CD4-positive, alpha-beta T cell (primary cell): Measurements from ENCODE around the gene CETP. TPM values are rescaled to one million over a fixed set of nuclear protein-coding genes. Genes with fewer than 3 reads are reported as not detected.

ENCODE experiments used
- ATAC-seq: fragments of 200-7000 bp; cut with Tn5 transposase; one replicate; pipeline ENCODE4 v1.10.0; 2022; ENCODE audit warnings: mild to moderate bottlenecking; ENCODE audit not compliant: poor library complexity
- CTCF ChIA-PET: fragments of 350-600 bp; sonication (Branson Sonifier 250); formaldehyde crosslinking; loops from one replicate; lab custom pipeline; 2021; ENCODE audit warnings: antibody characterized with exemption, inconsistent platforms; lab: Charles Lee
- POLR2A ChIA-PET: fragments of 350-600 bp; sonication (Branson Sonifier 250); formaldehyde crosslinking; loops from one replicate; lab custom pipeline; 2021; ENCODE audit warnings: antibody characterized with exemption, inconsistent platforms; lab: Charles Lee
- DNase-seq, 14 experiments: peaks; one replicate each; pipeline ENCODE4 v3.0.0-alpha.2; 2013 to 2020; ENCODE audit warnings: mixed read lengths in 2 of 14
- H3K27ac ChIP-seq, 2 donors: one replicate each; pipeline versions ENCODE4 v1.5.1 to v1.7.0; 2013; ENCODE audit warnings: low read length in 2 of 2, low read depth in 1 of 2, mild to moderate bottlenecking in 1 of 2
- H3K27me3 ChIP-seq, 2 experiments: 1 replicate in 1 of 2; 2 replicates in 1 of 2; pipeline versions ENCODE4 v1.6.1 to v1.7.0; 2013; ENCODE audit warnings: low read length in 2 of 2, control low read depth in 1 of 2, mild to moderate bottlenecking in 1 of 2, moderate library complexity in 1 of 2; ENCODE audit not compliant: insufficient read depth in 2 of 2, control insufficient read depth in 1 of 2
- H3K36me3 ChIP-seq: one replicate; pipeline ENCODE4 v1.6.1; 2013; ENCODE audit warnings: low read length, control low read depth; ENCODE audit not compliant: insufficient read depth
- H3K4me1 ChIP-seq: one replicate; pipeline ENCODE4 v1.6.1; 2013; ENCODE audit warnings: low read length, control low read depth; ENCODE audit not compliant: insufficient read depth
- H3K4me3 ChIP-seq: one replicate; pipeline ENCODE4 v1.5.1; 2013; ENCODE audit warnings: mild to moderate bottlenecking, low read length, moderate library complexity
- H3K9me3 ChIP-seq, 2 experiments: 1 replicate in 1 of 2; 2 replicates in 1 of 2; pipeline versions ENCODE4 v1.6.1 to v1.7.0; 2013; ENCODE audit warnings: low read length in 2 of 2, mild to moderate bottlenecking in 2 of 2, control low read depth in 1 of 2, moderate library complexity in 1 of 2; ENCODE audit not compliant: control insufficient read depth in 1 of 2, insufficient read depth in 1 of 2
- H3K27ac Mint-ChIP-seq: one replicate; pipeline ENCODE4 v1.8.0; 2020; ENCODE audit warnings: mixed read lengths
- H3K27me3 Mint-ChIP-seq: one replicate; pipeline ENCODE4 v1.8.0; 2021; ENCODE audit warnings: mixed read lengths
- H3K36me3 Mint-ChIP-seq: one replicate; pipeline ENCODE4 v1.8.0; 2021; ENCODE audit warnings: low read depth, mixed read lengths
- H3K4me1 Mint-ChIP-seq: one replicate; pipeline ENCODE4 v1.8.0; 2021; ENCODE audit warnings: low read depth, mixed read lengths
- H3K4me3 Mint-ChIP-seq: one replicate; pipeline ENCODE4 v1.8.0; 2020; ENCODE audit warnings: mild to moderate bottlenecking, mixed read lengths
- H3K9me3 Mint-ChIP-seq: one replicate; pipeline ENCODE4 v1.8.0; 2020; ENCODE audit warnings: mixed read lengths
- intact Hi-C, 2 experiments: fragments of 100-400 bp; cut with DNase I in 1 of 2; cut with micrococcal nuclease in 1 of 2; formaldehyde crosslinking; loops; one replicate each; pipeline versions ENCODE4 v1.15.1 to v1.9.0; 2023 to 2025; cut with DNase I, micrococcal nuclease
- total RNA-seq, 174 experiments: library from RNA in 2 of 174; stranded (reverse) in 2 of 174; gene quantifications; one replicate each; pipeline ENCODE4 v1.2.3 and lab custom pipeline; 2021 to 2026
- TF ChIP-seq, protein P1 (sequence below): fragments of 200-600 bp; IDR thresholded peaks from one replicate; pipeline ENCODE4 v1.8.0; 2022; ENCODE audit warnings: antibody characterized with exemption, mild to moderate bottlenecking

The CETP gene
- total RNA-seq, 2 experiments from 2014 or later: not detected

DNA sequence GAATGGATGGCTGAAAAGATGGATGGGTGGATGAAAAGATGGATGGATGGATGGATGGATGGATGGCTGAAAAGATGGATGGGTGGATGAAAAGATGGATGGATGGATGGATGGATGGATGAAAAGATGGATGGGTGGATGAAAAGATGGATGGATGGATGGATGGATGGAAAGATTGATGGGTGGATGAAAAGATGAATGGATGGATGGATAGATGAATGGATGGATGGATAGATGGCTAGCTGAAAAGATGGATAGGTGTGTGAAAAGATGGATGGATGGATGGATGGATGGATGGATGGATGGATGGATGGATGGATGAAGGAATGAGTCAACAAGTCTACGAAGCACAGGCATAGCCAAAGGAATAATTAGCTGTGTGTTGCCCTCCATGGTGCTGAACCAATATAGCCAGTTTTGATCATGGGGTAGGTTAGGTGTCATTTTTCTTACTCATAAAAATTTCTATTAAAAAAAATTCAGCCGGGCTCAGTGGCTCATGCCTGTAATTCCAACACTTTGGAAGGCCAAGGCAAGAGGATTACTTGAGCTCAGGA is 68.7 kb downstream of the CETP start:
- ChIA-PET CTCF (interaction anchor here (0.9 to 3.1 kb wide), 2 partner anchors 20 to 67 kb away, joined by 3 to 7 read pairs; no protein-coding TSS in a partner anchor), POLR2A (interaction anchor here (0.8 to 1.2 kb wide), 3 partner anchors 11 to 41 kb away, joined by 4 to 7 read pairs (median 4); partner anchors contain the start of gene NLRC5)
- H3K9me3 Mint-ChIP-seq: no peaks in the 10 kb centered on the region
- Histone ChIP-seq H3K4me3 (no peak overlapping the region), H3K27ac (no peak overlapping the region), H3K36me3 (peaks cover 97% of the 10 kb centered on the region), H3K9me3 (no peaks in the 10 kb centered on the region), H3K27me3 (no peaks in the 10 kb centered on the region), H3K4me1 (peaks cover 81% of the 10 kb centered on the region)
- intact Hi-C loops: no loop called here
- peaks cover 76% of the 10 kb centered on the region for H3K4me1 Mint-ChIP-seq
- DNase-seq (no peak), ATAC-seq (no peak)
- peak overlapping the region; percentile 56 for H3K27ac Mint-ChIP-seq
- peaks cover 95% of the 10 kb centered on the region for H3K36me3 Mint-ChIP-seq
- H3K4me3 Mint-ChIP-seq: no peak overlapping the region
- TF ChIP-seq, protein P1, sequence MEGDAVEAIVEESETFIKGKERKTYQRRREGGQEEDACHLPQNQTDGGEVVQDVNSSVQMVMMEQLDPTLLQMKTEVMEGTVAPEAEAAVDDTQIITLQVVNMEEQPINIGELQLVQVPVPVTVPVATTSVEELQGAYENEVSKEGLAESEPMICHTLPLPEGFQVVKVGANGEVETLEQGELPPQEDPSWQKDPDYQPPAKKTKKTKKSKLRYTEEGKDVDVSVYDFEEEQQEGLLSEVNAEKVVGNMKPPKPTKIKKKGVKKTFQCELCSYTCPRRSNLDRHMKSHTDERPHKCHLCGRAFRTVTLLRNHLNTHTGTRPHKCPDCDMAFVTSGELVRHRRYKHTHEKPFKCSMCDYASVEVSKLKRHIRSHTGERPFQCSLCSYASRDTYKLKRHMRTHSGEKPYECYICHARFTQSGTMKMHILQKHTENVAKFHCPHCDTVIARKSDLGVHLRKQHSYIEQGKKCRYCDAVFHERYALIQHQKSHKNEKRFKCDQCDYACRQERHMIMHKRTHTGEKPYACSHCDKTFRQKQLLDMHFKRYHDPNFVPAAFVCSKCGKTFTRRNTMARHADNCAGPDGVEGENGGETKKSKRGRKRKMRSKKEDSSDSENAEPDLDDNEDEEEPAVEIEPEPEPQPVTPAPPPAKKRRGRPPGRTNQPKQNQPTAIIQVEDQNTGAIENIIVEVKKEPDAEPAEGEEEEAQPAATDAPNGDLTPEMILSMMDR: no peak
- H3K27me3 Mint-ChIP-seq: no peaks in the 10 kb centered on the region

DNA sequence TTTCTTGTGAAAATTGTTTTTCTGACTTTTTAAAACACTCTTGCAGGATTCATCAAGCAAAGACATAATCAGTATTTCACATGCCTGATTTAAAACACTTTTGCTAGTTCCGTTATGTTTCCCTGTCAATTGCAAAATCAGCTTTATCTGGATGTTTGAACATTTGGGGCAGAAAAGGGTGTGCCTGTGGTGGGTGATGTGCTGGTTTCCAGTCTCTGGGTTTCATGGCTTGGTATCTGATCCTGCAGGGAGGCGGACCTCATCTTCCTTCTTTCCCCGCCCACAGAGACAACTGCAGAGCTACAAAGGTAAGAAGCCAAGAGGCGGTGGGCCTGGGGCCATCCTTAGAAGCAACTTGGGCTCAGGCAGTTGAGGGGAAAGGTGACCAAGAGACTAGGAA is 69.4 kb downstream of the CETP start:
- ATAC-seq (no peak), DNase-seq (no peak)
- Mint-ChIP-seq H3K27me3 (no peaks in the 10 kb centered on the region), H3K27ac (peak overlapping the region; percentile 64), H3K36me3 (peaks cover 95% of the 10 kb centered on the region), H3K9me3 (no peaks in the 10 kb centered on the region), H3K4me3 (no peak overlapping the region), H3K4me1 (peaks cover 76% of the 10 kb centered on the region)
- peak overlapping the region in 1 of 2 donors; percentile 3 for H3K27ac ChIP-seq
- TF ChIP-seq, protein P1: no peak
- H3K4me1 ChIP-seq: peaks cover 81% of the 10 kb centered on the region
- H3K36me3 ChIP-seq: peaks cover 97% of the 10 kb centered on the region
- ChIA-PET POLR2A (interaction anchor here (0.8 to 1.2 kb wide), 4 partner anchors 10 to 42 kb away, joined by 4 to 7 read pairs (median 5); partner anchors contain the start of gene NLRC5), CTCF (no interaction called here)
- no peak overlapping the region for H3K4me3 ChIP-seq
- H3K9me3 ChIP-seq: no peaks in the 10 kb centered on the region
- no peaks in the 10 kb centered on the region for H3K27me3 ChIP-seq
- intact Hi-C loops: no loop called here

DNA sequence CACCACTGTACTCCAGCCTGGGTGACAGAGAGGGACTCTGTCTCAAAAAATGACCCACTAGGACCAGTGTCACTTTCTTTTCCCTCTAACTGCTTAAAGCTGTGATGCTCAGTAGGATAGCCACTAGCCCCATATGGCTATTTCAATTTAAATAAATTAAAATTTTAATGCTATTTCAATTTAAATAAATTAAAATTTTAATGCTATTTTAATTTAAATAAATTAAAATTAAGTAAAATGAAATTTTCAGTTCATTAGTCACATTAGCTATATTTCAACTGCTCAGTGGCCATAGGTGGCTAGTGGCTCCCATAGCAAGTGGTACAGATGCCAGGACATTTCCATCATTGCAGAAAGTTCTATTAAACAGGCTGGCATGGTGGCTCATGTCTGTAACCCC is 70.6 kb downstream of the CETP start:
- TF ChIP-seq, protein P1: no peak
- CTCF ChIA-PET: interaction anchor here (0.7 to 0.9 kb wide), 2 partner anchors 9 kb away, joined by 3 to 4 read pairs; no protein-coding TSS in a partner anchor
- Mint-ChIP-seq H3K9me3 (no peaks in the 10 kb centered on the region), H3K27ac (peak overlapping the region; percentile 64), H3K36me3 (peaks cover 95% of the 10 kb centered on the region), H3K27me3 (no peaks in the 10 kb centered on the region), H3K4me3 (no peak overlapping the region), H3K4me1 (peaks cover 76% of the 10 kb centered on the region)
- no peak for ATAC-seq
- intact Hi-C loops: no loop called here
- Histone ChIP-seq H3K36me3 (peaks cover 97% of the 10 kb centered on the region), H3K9me3 (no peaks in the 10 kb centered on the region), H3K4me3 (no peak overlapping the region), H3K27me3 (no peaks in the 10 kb centered on the region), H3K27ac (peak overlapping the region in 1 of 2 donors; percentile 51), H3K4me1 (peaks cover 81% of the 10 kb centered on the region)
- POLR2A ChIA-PET: interaction anchor here (0.8 to 1.6 kb wide), 3 partner anchors 9 to 101 kb away, joined by 3 to 6 read pairs (median 6); partner anchors contain the start of gene NLRC5
- DNase-seq: no peak
